Ascending aorta (tissue), 2 donors: ENCODE results near the gene GOT1. TPM values are rescaled to one million over a fixed set of nuclear protein-coding genes. Genes with fewer than 3 reads are reported as not detected.
A peak's percentile ranks its signal among the peaks of the same experiment; 100 is the strongest.

Source experiments
- DNase-seq, 2 donors: peaks; one replicate each; pipeline ENCODE4 v3.0.0-alpha.2; 2019; ENCODE audit warnings: low spot score in 2 of 2
- H3K27ac ChIP-seq, 2 donors: fragments of 200-600 bp; sonication (generic); one replicate each; pipeline ENCODE4 v1.5.1; 2016 to 2017; ENCODE audit warnings: mild to moderate bottlenecking in 1 of 2
- H3K27me3 ChIP-seq: fragments of 200-600 bp; sonication (generic); one replicate; pipeline ENCODE4 v1.5.1; 2017
- H3K36me3 ChIP-seq, 2 donors: fragments of 200-600 bp; sonication (generic); one replicate each; pipeline ENCODE4 v1.5.1; 2016
- H3K4me1 ChIP-seq, 2 donors: fragments of 200-600 bp; sonication (generic); one replicate each; pipeline ENCODE4 v1.5.1; 2016 to 2017; ENCODE audit warnings: mild to moderate bottlenecking in 1 of 2
- H3K4me3 ChIP-seq, 2 donors: fragments of 200-600 bp; sonication (generic); one replicate each; pipeline ENCODE4 v1.5.1; 2016 to 2017; ENCODE audit warnings: mild to moderate bottlenecking in 1 of 2
- H3K9me3 ChIP-seq, 2 donors: fragments of 200-600 bp; sonication (generic); one replicate each; pipeline ENCODE4 v1.5.1; 2016
- CTCF ChIP-seq, 3 experiments: fragments of 200-600 bp in 2 of 3; fragments of 450-650 bp in 1 of 3; sonication (generic) in 2 of 3; IDR thresholded peaks; one replicate each; pipeline ENCODE4 v1.5.1; 2016 to 2019; ENCODE audit warnings: antibody characterized with exemption in 3 of 3, mild to moderate bottlenecking in 1 of 3, moderate library complexity in 1 of 3
- intact Hi-C: fragments of 100-400 bp; cut with DNase I; formaldehyde crosslinking; loops from one replicate; pipeline ENCODE4 v1.15.1; 2023
- total RNA-seq: library from RNA; depleted of rRNA; stranded (reverse); fragments of >200 nt; gene quantifications from one replicate; pipeline ENCODE4 v1.1.0, GENCODE V29; 2016

The GOT1 gene
- total RNA-seq, 1 donor from 2014 or later: 4.4 TPM

DNA sequence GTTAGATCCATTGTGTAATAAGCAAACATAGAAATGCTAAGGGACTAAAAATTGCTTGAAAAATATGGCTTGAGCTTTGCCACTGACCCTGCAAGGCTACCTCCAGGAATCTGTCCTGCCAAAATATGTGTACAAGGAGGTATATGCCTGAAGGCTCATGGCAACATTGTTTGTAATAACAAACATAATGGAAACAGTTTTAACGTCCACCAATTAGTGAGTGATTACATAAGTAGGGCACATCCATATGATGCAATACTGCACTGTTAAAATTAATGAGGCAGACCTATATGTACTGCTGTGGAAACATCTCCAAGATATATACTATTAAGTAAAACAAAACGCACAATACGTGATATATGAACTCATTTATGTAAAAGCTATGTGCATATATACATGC is 13.1 kb upstream of the GOT1 start:
- DNase-seq: no peak
- intact Hi-C loops: no loop called here
- Histone ChIP-seq H3K9me3 (no peaks in the 10 kb centered on the region), H3K36me3 (no peaks in the 10 kb centered on the region), H3K27me3 (no peaks in the 10 kb centered on the region), H3K4me3 (no peak overlapping the region), H3K4me1 (no peaks in the 10 kb centered on the region), H3K27ac (no peak overlapping the region)
- TF ChIP-seq CTCF (IDR thresholded peaks at IDR 0.05): no peak

GRCh38 chr10:99442394-99442793 is 12.0 kb upstream of the GOT1 start:
- Histone ChIP-seq H3K27ac (no peak overlapping the region), H3K36me3 (peaks cover 0 to 4% of the 10 kb centered on the region in 2 donors), H3K4me1 (no peaks in the 10 kb centered on the region), H3K9me3 (no peaks in the 10 kb centered on the region), H3K27me3 (no peaks in the 10 kb centered on the region), H3K4me3 (no peak overlapping the region)
- TF ChIP-seq CTCF (IDR thresholded peaks at IDR 0.05): no peak
- intact Hi-C loops: no loop called here
- DNase-seq: no peak

- intact Hi-C loops: loop anchor here (10.0 kb wide), 1 partner anchor 746 kb away; the partner anchor contains the start of gene ERLIN1
- Histone ChIP-seq H3K4me1 (no peaks in the 10 kb centered on the region), H3K9me3 (no peaks in the 10 kb centered on the region), H3K36me3 (peaks cover 0 to 4% of the 10 kb centered on the region in 2 donors), H3K27ac (no peak overlapping the region), H3K4me3 (no peak overlapping the region), H3K27me3 (no peaks in the 10 kb centered on the region)
- TF ChIP-seq CTCF (IDR thresholded peaks at IDR 0.05): no peak
- no peak for DNase-seq
Measured at GRCh38 chr10:99438890-99439289, 8.5 kb upstream of the GOT1 start.

DNA sequence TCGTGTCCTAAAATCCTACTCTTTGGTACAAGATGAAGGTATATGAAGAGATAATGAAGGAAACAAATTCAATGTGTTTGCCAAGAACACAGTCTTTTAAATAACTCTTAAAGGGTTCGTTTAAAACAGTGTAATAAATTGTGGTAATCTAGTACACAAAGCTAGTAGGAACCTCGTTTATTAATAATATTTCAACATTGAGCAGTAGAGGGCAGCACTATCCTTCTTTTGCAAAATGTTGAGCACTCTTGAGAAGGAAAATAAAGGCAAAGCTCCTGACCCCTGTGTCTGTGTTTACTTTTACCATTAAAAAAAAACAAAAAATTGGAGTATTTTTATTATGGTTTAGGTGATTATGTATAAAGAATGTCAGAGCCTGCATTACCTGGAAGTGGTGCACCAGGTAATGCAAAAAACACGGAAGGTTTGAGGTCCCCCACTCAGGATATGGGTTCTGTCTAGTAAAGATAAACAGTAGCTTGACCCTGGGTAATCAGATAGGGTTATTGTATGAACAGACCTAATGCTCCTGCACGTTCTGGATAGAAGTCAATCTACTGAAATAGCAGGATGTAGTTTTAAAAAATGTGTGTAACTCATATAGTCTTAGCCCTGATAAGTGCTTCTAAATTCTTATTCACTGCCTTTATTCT is 5.7 kb upstream of the GOT1 start:
- H3K27ac ChIP-seq: no peak overlapping the region
- peaks cover 5 to 7% of the 10 kb centered on the region in 2 donors for H3K4me1 ChIP-seq

GRCh38 chr10:99433378-99434020 is 3.1 kb upstream of the GOT1 start:
- Histone ChIP-seq H3K4me1 (peaks cover 7 to 10% of the 10 kb centered on the region in 2 donors), H3K27ac (no peak overlapping the region), H3K9me3 (no peaks in the 10 kb centered on the region), H3K36me3 (peaks cover 0 to 4% of the 10 kb centered on the region in 2 donors), H3K4me3 (no peak overlapping the region), H3K27me3 (no peaks in the 10 kb centered on the region)
- intact Hi-C loops: loop anchor here (5.0 to 10.0 kb wide), 4 partner anchors 201 to 1296 kb away; partner anchors contain the start of genes ERLIN1 and HPS1
- no peak for TF ChIP-seq CTCF (IDR thresholded peaks at IDR 0.05)
- no peak for DNase-seq

More for the DNA sequence above, 5.7 kb upstream of the GOT1 start:
- Histone ChIP-seq H3K4me3 (no peak overlapping the region), H3K27me3 (no peaks in the 10 kb centered on the region), H3K36me3 (peaks cover 0 to 4% of the 10 kb centered on the region in 2 donors), H3K9me3 (no peaks in the 10 kb centered on the region)
- intact Hi-C loops: loop anchor here (2.0 to 10.0 kb wide), 2 partner anchors 177 to 749 kb away; partner anchors contain the start of gene ERLIN1
- peak; percentile 21 to 53 (median 50) for TF ChIP-seq CTCF (IDR thresholded peaks at IDR 0.05)
- no peak for DNase-seq
